ENCODE measurements around the gene CLEC16A.
"Not testable (repeated sequence)": the region's sequence is repeated elsewhere in the genome, so short reads cannot be mapped to it uniquely, and the experiment has no call there.

Gene CLEC16A

DNA sequence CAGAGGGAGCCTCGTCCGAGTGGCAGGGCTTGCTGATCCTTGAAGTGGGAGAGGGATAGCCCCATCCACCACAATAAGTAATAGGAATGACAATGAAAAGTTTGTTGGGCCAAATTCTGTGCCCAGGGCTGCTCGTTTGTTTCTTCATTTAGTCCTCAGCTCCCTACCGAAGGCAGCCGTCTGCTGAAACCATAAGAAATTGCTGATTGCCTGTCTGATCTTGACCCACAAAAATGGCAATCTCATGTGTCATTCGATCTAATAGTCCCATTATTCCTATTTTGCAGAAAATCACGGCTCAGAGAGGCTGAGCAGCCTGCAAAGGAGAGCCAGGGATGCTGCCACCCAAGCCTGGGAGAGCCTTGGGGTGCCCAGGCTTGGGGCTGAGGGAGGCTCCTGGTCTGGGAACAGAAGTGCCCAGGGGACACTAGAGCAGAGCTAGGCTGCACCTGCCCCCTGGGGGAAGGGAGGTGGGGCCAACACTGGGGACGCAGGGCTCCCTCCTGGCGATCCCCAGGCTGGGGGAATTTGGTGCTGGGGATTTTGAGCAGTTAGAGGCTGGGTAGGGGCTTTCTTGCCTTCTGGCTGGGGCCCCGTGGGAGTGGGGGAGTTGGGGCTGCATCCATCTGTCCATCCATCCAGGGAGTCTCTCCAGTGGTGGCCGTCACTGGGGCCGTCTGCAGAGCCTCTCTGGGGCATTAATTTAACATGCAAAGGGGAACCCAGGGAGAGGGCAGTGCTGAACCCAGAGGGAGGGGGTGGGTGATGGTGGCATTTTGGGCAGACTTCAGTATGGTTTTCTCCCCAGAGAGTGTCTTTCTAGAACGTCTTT, 258.1 kb downstream of the CLEC16A start:
- DNase-seq (ENCODE audit: low spot score) = no peak

DNA sequence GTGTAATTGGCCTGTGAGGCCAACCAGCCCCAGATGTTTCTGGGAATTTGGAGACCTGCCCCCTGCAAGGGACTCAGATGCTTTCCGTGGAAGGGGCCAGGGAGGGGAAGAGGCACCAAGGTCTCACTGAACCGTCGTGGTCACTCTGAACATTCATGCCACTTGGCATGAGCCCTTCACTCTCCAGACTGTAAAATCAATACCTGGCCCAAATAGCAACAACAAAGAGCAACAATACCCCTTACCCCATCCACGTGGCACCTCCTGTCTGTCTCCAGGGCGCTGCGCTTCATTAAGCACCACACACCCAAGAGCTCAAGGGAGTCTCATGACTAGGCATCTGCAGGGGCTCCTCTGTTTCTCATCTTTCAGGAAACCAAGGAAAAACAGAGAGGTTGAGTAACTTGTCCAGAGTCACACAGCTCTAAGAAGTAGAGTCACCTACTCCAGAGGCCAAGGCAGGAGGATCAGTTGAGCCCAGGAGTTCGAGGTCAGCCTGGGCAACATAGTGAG, 258.8 kb downstream of the CLEC16A start:
- no peak for DNase-seq (ENCODE audit: low spot score)

DNA sequence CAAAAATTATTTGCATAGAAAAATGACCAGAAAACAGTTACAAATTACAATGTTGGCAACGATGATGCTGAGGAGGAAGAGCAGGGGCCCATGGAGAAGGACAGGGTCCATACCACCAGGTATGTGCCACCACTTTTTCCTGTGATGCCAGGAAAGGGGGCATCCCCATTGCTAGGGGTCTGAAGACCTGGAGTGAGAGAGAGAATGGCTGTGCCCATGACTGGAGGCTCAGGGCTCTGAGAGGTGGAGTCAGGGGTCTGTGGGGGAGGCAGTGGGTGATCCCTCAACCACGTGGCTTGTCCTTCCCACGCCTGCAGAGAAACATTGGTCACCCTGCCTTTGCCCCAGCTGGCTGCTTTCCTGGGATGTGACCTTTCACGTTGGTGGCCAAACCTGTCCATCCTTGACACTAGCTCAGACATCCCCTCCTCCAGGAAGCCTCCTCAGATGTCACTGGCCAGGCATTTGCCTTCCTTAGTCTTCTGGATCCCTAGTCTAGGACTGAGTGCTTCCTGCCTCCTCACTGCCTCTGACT, 260.2 kb downstream of the CLEC16A start:
- DNase-seq (ENCODE audit: low spot score) = no peak

DNA sequence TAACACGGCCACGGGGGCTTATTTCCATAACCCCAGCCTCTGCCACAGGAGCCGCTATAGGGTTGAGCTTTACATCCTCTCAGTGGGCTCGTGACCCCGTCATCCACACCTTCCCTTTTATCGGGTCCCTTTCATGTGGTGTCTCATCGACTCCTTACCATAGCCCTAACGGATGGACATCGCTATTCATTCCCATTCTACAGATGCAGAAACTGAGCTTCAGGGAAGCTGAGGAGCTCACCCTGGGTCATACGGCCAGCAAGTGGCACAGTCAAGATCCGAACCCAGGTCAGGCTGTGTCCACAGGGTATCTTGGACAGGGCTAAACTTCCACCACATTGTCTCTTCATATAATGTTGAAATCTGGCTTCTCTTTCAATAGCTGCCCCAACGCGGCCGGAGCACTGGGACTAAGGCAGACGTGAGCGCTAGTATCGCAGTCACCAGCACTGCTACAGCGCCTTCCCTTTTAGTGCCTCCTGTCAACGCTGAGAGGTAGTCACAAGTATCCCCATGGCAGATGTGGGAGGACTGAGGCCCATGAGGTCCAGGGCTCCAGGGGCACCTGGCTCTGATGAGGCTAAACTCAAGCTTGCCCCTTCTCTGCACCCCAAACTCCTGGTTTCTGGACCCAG, 260.8 kb downstream of the CLEC16A start:
- DNase-seq (ENCODE audit: low spot score) = no peak

DNA sequence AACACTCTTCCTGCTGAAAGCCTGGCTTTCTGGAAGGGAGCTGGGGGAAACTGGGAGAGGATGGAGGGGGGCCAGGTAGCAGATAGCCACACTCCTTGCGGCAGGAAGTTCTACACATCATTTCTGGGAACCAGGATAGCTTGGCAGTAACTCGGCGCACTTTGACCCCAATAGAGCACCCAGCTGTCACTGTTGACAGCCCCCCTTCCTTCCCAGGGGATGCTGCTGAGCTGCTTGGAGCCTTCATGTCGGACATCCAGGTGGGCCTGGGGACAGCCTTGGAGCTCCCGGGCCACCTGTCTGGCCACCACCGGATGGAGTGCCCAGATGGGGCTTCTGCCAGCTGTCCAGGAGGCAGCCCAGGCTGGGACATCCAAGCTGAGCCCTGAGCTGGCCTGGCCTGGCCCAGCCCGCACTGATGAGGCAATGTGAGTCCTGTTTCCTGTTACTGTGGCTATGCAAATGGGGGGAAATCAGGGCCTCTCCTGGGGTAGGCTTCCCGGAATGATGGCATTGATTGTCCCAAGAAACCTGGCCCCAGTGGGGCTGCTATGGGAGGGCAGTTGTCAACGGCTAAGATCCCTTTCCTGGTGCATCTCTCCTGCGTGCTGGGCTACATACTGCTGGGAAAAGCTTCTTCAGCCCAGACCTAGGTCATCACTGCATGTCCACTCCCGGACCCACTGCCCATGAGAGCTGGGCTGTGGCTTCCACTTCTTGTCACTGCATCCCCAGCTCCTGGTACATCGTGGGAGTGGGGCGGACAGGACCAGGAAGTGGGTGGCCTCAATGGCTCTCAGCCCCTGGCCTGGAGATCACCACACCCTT, 261.6 kb downstream of the CLEC16A start:
- no peak for DNase-seq (ENCODE audit: low spot score)

DNA sequence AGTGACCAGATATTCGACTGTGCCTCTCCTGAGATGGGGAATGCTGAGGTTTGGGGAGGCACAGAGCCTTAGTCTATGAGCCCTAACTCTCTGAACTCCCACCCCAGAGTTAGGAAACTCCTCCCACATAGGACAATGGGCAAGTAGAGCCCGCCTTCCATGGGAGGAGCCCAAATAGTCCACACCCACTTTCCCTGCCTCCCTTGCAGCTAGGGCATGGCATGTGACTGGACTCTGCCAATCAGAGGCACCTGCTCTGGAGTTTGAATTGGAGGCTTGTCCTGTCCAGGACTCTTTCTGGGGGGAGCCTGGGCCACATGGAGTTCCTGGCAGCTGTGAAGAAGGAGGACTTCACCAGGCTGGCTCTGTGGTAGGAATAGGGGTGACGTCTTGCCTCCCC, 263.3 kb downstream of the CLEC16A start:
- DNase-seq (ENCODE audit: low spot score) = no peak

DNA sequence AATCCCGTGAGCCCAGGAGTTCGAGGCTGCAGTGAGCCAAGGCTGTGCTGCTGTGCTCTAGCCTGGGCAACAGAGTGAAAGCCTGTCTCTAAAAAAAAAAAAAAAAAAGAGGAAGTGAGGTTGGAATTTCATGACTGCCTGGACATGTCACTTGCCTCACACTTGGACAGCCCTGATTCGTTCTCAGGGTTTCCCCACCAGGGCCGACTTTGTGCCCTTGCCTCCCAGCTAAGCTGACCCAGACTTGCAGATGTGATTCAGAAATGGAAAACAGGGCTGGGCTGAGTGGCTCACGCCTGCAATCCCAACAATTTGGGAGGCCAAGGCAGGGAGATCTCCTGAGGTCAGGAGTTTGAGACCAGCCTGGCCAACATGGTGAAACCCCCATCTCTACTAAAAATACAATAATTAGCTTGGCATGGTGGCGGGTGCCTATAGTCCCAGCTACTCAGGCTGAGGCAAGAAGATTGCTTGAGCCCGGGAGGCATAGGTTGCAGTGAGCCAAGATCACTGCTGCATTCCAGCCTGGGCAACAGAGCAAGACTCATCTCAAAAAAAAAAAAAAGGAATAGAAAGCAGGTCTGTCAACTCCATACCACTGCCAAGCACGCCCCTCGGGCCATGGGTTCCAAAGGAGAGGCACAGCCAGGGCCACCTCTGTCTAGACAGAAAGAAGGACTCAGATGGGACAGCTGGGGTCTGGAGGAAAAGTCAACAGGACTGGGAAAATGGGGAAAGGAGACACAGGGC, 264.7 kb downstream of the CLEC16A start:
- no peak for DNase-seq (ENCODE audit: low spot score)

DNA sequence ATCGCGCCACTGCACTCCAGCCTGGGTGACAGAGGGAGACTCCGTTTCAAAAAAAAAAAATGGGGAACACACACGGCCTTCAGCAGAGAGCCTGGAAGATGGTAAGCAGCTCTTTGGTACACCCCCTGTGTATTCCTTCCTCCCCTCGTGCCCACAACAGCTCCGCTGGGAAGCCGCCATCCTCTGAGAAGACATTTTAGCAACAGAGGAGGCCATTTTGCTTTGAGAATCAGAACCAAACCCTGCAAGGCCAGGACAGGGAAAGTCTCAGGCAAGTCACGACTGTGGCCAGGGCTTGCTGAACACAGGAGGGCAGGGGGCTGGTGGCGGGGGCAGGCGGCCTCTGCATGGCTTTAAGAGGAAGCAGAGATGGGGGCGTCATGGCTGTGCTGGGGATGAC, 265.9 kb downstream of the CLEC16A start:
- no peak for DNase-seq (ENCODE audit: low spot score)

DNA sequence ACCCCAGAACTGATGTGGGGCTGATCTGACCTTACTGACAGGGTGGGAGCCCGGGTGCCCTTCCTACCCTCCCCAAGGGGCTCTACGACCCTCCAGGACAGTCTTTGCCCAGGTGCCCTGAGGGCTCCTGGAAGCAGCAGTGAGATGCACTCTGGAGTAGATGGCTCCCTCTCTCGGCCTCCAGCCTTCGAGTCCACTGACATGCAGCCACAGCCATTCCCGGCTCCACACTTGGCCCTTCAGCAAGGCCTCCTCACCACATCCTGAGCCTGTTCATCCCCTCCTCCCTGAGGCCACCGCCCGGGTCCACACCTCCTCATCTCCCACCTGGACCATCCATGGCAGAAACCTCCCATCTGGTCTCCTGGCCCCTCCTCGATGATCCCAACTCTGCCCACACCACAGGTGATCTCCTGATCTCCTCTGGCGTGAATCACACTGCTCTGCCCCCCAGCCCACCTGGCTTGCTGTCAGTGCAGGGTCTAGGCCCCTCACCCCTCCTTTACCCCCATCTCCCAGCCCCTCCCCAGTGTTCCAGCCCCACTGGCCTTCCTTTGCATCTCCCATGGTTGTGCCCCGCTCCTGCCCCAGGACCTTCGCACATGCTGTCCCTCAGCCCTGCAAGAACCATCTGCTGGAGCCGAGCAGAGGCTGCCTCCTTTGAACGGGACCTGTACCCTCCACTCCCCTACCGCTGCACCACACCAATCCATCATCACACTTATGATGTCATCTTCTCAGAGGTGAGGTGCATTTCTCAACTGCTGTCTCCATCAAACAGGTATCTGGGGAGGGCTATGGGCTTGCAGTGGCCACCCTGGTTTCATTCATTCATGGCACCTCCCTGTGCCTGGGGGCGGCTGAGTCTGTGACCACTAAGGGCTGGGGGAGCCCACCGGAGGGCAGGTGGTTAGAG, 267.0 kb downstream of the CLEC16A start:
- no peak for DNase-seq (ENCODE audit: low spot score)

DNA sequence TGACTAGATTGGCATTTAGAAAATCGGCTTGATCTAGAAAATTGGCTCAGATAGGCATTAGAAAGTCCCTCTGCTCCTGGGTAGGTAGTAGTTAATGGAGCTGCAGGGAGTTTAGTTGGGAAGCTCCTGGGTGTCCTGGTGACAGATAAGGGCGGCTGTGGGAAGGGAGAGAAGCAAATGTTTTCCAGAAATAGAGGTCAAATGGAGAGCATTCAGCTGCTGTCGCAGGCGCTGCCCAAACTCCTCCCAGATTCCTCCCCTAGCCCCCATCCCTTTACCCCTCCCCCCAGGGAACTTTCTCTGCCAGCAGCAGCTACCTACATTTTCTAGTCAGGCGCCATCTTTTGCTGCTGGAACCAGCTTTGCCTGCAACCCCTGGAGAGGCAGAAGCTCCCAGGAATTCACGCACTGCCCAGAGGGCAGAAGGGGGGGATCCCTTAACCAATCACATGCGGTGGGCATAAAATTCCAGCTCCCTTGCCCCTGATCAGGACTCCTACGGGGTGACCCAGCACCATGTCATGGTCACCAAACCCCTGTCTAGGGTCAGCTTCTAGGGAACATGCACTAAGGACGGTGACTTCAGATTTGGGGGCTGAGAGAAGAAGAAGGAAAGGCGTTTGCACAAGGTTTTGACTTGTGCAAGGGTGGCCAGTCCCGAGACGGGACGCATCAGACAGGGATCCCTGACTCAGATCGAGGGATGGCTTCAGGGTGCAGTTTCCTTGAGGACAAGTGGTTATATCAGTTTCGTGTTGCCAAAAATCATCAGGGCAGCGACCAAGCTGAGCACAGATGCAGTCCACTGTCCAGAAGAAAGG, 267.8 kb downstream of the CLEC16A start:
- no peak for DNase-seq (ENCODE audit: low spot score)

DNA sequence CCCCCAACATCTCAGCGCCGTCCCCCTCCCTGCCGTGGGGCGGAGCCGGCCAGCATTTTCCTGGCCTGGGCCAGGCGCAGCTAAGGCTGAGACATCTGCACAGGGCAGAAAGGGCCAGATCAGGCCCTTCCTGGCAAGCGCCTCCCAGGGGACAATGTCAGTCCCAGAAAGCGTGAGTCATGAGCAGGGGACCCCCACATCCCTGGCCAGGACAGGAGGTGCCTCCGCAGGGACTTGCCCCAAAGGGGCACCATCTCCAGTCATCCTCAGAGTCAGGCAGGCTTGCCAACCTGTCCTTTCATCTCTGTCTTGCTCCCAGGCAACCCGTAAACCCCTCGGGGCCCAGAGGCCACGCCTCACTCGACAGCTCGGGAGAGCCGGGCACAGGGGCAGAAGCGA, 268.4 kb downstream of the CLEC16A start:
- no peak for DNase-seq (ENCODE audit: low spot score)

DNA sequence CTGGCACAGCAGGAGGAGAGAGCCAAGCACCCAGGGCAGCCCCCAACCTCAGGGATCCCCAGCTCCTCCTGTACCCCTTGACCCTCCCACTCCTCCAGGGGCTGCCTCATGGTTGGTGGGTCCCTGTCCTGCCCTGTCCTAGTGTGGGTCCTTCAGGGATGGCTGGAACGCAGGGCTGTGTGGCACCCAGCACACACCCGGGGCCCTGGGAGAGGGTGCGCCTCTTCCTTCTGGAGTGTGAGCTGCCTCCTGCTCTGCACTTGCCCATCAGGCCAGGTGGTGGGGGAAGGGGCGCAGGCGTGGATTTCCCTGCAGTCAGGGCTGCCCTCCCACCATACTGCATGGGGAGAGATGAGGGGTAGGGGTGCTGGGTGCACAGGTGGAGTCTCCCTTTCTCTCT, 269.0 kb downstream of the CLEC16A start:
- no peak for DNase-seq (ENCODE audit: low spot score)

DNA sequence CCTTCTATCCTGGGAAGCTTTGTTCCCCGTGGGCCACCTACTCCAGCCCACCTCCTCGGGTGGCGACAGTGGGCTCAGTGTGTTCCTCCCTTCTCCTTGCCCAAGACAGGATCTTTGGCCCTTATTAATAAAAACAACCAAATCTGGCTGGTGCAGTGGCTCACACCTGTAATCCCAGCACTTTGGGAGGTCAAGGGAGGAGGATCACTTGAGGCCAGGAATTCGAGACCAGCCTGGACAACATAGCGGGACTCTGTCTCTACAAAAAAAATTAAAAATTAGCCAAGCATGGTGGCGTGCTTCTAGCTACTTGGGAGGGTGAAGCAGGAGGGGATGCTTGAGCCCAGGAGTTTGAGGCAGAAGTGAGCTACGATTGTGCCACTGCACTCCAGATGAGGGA, 269.4 kb downstream of the CLEC16A start:
- DNase-seq (ENCODE audit: low spot score) = no peak

DNA sequence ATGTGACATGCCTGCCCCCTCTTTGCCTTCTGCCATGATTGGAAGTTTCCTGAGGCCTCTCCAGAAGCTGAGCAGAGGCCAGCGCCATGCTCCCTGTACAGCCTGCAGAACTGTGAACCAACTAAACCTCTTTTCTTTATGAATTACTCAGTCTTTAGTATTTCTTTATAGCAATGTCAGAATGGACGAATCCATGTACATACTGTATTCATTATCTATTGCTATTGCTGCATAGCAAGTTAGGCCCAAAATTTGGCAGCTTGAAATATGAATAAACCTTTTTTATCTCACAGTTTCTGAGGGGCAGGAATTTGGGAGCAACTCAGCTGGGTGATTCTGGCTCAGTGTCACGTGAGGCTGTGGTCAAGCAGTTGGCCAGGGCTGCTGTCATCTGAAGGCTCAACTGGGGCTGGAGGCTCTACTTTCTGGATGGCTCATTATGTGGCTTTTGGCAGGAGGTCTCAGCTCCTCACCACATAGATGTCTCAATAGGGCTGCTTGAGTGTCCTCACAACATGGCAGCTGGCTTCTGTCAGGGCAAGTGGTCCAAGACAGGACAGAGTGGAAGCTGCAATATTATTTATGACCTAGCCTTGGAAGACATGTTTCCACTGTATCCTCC, 271.7 kb downstream of the CLEC16A start:
- DNase-seq (ENCODE audit: low spot score) = no peak

DNA sequence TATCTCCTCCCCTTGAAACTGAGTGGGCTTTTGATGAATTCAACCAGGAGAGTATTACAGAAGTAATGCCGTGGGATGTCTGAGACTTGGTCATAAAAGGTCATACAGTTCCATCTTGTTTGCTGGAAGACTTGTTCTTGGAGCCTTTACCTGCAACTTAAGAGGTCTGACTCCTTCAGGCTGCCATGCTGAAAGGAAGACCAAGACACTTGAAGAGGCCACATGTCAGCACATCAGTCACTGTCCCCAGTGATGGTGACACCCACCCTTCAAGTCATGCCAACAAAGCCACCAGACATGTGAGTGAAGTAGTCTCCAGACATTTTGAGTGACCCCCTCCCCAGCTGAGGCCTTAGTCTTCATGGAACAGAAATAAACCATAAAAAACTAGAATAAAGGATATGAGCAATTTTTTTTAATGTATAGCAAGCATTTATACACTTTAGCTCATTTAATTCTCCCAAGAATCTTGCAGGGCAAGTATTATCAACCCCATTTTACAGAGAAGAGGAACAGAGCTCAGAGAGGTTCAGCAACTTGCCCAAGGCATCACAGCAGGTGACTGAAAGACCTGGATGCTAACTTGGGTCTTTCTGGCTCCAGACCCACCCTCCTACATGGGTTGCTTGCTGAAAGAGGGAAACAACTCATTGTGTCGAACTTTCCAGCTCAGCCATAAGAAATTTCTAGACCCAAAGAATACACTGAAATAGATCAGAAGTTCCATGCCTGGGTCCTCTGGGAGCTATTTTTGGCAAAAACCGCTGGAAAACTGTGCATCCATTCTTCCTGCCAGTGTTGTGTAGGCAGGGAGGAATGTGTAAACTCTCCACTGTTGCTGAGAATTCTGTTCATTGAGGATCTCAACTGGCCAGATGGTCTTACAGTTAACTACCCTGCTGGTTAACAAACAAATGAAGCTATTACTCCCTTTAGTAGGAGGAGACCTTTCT, 273.6 kb downstream of the CLEC16A start:
- DNase-seq (ENCODE audit: low spot score) = no peak

DNA sequence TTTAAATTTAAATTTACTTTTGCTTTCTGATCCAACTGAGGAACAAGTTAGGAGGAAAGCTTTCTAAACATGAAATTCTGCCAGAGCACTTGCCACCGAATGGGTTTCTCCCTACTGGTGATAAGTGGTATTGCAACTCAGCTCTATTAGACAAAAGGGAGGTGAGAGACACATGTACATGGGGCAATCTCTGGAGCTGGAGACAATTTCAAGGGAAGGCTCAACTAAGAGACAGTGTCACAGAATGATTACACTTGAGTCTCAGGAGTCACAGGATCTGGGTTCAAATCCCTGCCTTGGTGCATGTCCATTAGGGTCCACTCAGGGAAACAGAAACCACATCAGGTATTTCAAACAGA, 274.2 kb downstream of the CLEC16A start:
- DNase-seq (ENCODE audit: low spot score) = no peak

DNA sequence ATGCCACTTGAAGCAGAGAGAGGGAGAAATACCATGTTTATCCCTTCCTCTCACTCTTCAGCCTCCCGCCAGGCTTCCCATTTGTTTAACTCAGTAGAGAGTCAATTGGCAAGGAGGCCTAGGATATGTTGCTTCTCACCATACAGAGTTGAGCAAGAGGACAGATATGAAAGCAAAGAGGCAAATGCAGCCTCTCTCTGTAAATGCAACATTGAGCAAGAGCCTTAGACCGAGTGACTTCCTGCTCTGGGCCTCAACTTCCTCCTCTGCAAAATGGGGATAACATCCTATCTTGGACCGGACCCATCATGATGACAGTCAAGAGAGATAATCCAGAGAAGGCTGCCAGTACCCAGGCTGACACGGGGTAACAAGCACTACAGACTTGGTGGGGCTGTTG, 274.8 kb downstream of the CLEC16A start:
- no peak for DNase-seq (ENCODE audit: low spot score)

DNA sequence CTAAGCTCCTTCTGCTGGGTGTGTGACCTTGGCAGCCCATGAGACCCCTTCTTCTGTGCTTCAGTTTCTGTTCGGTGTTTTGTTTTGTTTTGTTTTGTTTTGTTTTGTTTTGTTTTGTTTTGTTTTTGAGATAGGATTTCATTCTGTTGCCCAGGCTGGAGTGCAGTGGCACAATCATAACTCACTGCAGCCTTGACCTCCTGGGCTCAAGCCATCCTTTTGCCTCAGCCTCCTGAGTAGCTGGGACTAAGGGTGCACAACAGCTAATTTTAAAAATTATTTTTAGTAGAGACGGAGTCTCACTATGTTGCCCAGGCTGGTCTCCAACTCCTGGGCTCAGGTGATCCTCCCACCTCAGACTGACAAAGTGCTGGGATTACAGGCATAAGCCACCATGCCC, 276.1 kb downstream of the CLEC16A start:
- not testable (repeated sequence) for DNase-seq (ENCODE audit: low spot score)
